ENCODE data around the gene PLA2G2A.
"Not testable (repeated sequence)": the region's sequence is repeated elsewhere in the genome, so short reads cannot be mapped to it uniquely, and the experiment has no call there.

The PLA2G2A gene

GRCh38 chr1:19938472-19938871 lies 40.9 kb downstream of the PLA2G2A start:
- DNase-seq (no peak), ATAC-seq (replicated peaks) (no peak)
- H3K27ac Mint-ChIP-seq: no peak overlapping the region
- H3K4me1 Mint-ChIP-seq (ENCODE audit: low read depth in 2 of 2): no peaks in the 10 kb centered on the region
- H3K4me3 Mint-ChIP-seq: no peak overlapping the region
- H3K27me3 Mint-ChIP-seq: peaks cover 0 to 8% of the 10 kb centered on the region in 2 donors
- peaks cover 0 to 3% of the 10 kb centered on the region in 2 donors for H3K9me3 Mint-ChIP-seq
- no peaks in the 10 kb centered on the region for H3K36me3 Mint-ChIP-seq (ENCODE audit: insufficient read depth)

- peaks cover 9 to 22% of the 10 kb centered on the region in 2 donors for H3K9me3 Mint-ChIP-seq
- H3K27me3 Mint-ChIP-seq: peaks cover 0 to 11% of the 10 kb centered on the region in 2 donors
- no peak overlapping the region for H3K4me3 Mint-ChIP-seq
- H3K27ac Mint-ChIP-seq: no peak overlapping the region
- DNase-seq (no peak), ATAC-seq (replicated peaks) (no peak)
- no peaks in the 10 kb centered on the region for H3K4me1 Mint-ChIP-seq (ENCODE audit: low read depth in 2 of 2)
- no peaks in the 10 kb centered on the region for H3K36me3 Mint-ChIP-seq (ENCODE audit: insufficient read depth)
Measured at GRCh38 chr1:19936061-19936750, 43.2 kb downstream of the PLA2G2A start.

GRCh38 chr1:19934336-19934735 lies 45.1 kb downstream of the PLA2G2A start:
- ATAC-seq (replicated peaks) (no peak), DNase-seq (no peak)
- no peak overlapping the region for H3K4me3 Mint-ChIP-seq
- H3K36me3 Mint-ChIP-seq (ENCODE audit: insufficient read depth): no peaks in the 10 kb centered on the region
- H3K4me1 Mint-ChIP-seq (ENCODE audit: low read depth in 2 of 2): no peaks in the 10 kb centered on the region
- H3K27ac Mint-ChIP-seq: no peak overlapping the region
- H3K9me3 Mint-ChIP-seq: peaks cover 9 to 22% of the 10 kb centered on the region in 2 donors
- H3K27me3 Mint-ChIP-seq: peaks cover 2 to 11% of the 10 kb centered on the region in 2 donors

DNA sequence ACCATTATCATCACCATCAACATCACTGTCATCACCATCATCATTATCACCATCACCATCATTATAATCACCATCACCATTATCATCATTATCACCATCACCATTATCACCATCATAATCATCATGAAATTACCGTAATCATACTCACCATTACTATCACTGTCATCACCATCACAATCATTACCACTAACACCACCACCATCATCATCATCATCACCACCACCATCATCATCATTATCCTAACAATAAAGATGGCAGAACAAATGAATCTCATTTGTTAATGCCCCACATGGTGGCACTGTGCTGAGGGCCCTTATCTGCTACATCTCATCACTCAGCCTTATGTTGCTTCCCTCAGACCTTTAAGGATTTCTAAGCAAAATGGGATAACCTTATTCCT lies 46.6 kb downstream of the PLA2G2A start:
- no peak for ATAC-seq (replicated peaks)
- peaks cover 5 to 11% of the 10 kb centered on the region in 2 donors for H3K27me3 Mint-ChIP-seq
- H3K27ac Mint-ChIP-seq: no peak overlapping the region

DNA sequence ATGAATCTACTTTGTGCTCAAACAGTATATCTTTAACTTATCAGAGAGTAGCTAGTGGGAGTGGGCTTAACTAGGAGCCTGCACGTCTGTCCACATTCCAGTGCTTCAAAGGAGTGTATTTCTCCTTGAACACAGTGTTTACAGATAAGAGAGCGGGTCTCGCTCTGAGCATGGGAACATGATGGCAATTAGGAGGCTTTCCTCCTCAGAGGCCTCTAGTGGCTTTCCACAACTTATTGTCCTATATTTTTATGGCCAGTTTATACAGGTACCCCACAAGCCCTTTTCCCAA lies 52.3 kb downstream of the PLA2G2A start:
- H3K27me3 Mint-ChIP-seq: peaks cover 15 to 24% of the 10 kb centered on the region in 2 donors
- H3K36me3 Mint-ChIP-seq (ENCODE audit: insufficient read depth); DNase-seq; H3K4me3 Mint-ChIP-seq; H3K9me3 Mint-ChIP-seq; H3K27ac Mint-ChIP-seq; ATAC-seq (replicated peaks); H3K4me1 Mint-ChIP-seq (ENCODE audit: low read depth in 2 of 2): not testable (repeated sequence)

More for the DNA sequence above, 46.6 kb downstream of the PLA2G2A start:
- no peak for DNase-seq
- H3K4me1 Mint-ChIP-seq (ENCODE audit: low read depth in 2 of 2): no peaks in the 10 kb centered on the region
- H3K4me3 Mint-ChIP-seq: no peak overlapping the region
- peaks cover 9 to 22% of the 10 kb centered on the region in 2 donors for H3K9me3 Mint-ChIP-seq
- no peaks in the 10 kb centered on the region for H3K36me3 Mint-ChIP-seq (ENCODE audit: insufficient read depth)

- ATAC-seq (replicated peaks): no peak
- no peak overlapping the region for H3K27ac Mint-ChIP-seq
- no peaks in the 10 kb centered on the region for H3K36me3 Mint-ChIP-seq (ENCODE audit: insufficient read depth)
- H3K9me3 Mint-ChIP-seq: peaks cover 0 to 1% of the 10 kb centered on the region in 2 donors
- no peak for DNase-seq
- no peaks in the 10 kb centered on the region for H3K4me1 Mint-ChIP-seq (ENCODE audit: low read depth in 2 of 2)
- H3K27me3 Mint-ChIP-seq: peaks cover 15 to 24% of the 10 kb centered on the region in 2 donors
- H3K4me3 Mint-ChIP-seq: no peak overlapping the region
Measured at GRCh38 chr1:19926296-19927129, 52.9 kb downstream of the PLA2G2A start.

All from effector memory CD8-positive, alpha-beta T cell (primary cell).